GM12878 (cell line): ENCODE data around the gene HMGCLL1. TPM values are rescaled to one million over a fixed set of nuclear protein-coding genes. Genes with fewer than 3 reads are reported as not detected.

Experiments
- ATAC-seq: fragments of 200-7000 bp; cut with Tn5 transposase; 3 replicates; pipeline ENCODE4 v1.9.1; 2020; ENCODE audit warnings: mild to moderate bottlenecking, moderate library complexity
- BruUV-seq: library from RNA; stranded (reverse); fragments of 400-500 nt; replicated peaks from 2 replicates; lab custom pipeline; 2021; lab: Mats Ljungman, UMichigan
- CTCF ChIA-PET: fragments of 300-600 bp; sonication (Branson Sonifier 250); formaldehyde crosslinking; extraction: SDS; loops from one replicate; lab custom pipeline; 2021; ENCODE audit warnings: inconsistent platforms; lab: Yijun Ruan, JAX
- POLR2A ChIA-PET: fragments of 350-600 bp; formaldehyde crosslinking; extraction: SDS; loops from one replicate; lab custom pipeline; 2021; ENCODE audit warnings: inconsistent platforms; lab: Charles Lee
- RAD21 ChIA-PET: fragments of 300-600 bp; sonication (Branson Sonifier 250); formaldehyde crosslinking; loops from one replicate; lab custom pipeline; 2023; ENCODE audit warnings: antibody characterized with exemption; ENCODE audit not compliant: unreplicated experiment; lab: Charles Lee
- SMC1A ChIA-PET: fragments of 300-600 bp; sonication (Branson Sonifier 250); formaldehyde crosslinking; loops from one replicate; lab custom pipeline; 2023; ENCODE audit not compliant: unreplicated experiment, uncharacterized antibody; lab: Charles Lee
- DNase-seq: peaks from one replicate; pipeline ENCODE4 v3.0.0-alpha.2; 2011; ENCODE audit warnings: low read depth, low spot score
- FAIRE-seq: peaks from 3 replicates; lab custom pipeline; 2011; peaks lifted over from hg19 to GRCh38; lab: Jason Lieb, UNC
- H2AFZ ChIP-seq: 2 replicates; pipeline ENCODE4 v1.6.0; 2011; ENCODE audit warnings: low read depth, low read length, control low read depth; ENCODE audit not compliant: control insufficient read depth
- H3K27ac ChIP-seq: 2 replicates; pipeline ENCODE4 v1.5.1; 2011; ENCODE audit warnings: control low read depth; ENCODE audit not compliant: control insufficient read depth, insufficient read depth
- H3K27me3 ChIP-seq, 2 experiments: replicated peaks in 1 of 2; 2 replicates each; pipeline versions ENCODE4 v1.6.0 to v1.6.1; 2011; ENCODE audit warnings: low read length in 1 of 2; ENCODE audit not compliant: control insufficient read depth in 2 of 2, insufficient read depth in 2 of 2
- H3K36me3 ChIP-seq, 2 experiments: 2 replicates each; pipeline ENCODE4 v1.5.1; 2011; ENCODE audit warnings: low read length in 1 of 2; ENCODE audit not compliant: control insufficient read depth in 2 of 2, insufficient read depth in 2 of 2
- H3K4me1 ChIP-seq: 2 replicates; pipeline ENCODE4 v1.6.1; 2011; ENCODE audit warnings: mild to moderate bottlenecking, low read length, moderate library complexity, mixed read lengths; ENCODE audit not compliant: control insufficient read depth, insufficient read depth
- H3K4me2 ChIP-seq: 2 replicates; pipeline ENCODE4 v1.6.0; 2011; ENCODE audit warnings: control low read depth; ENCODE audit not compliant: control insufficient read depth, insufficient read depth
- H3K4me3 ChIP-seq: fragments of 200-600 bp; sonication (generic); 2 replicates; pipeline ENCODE4 v1.5.1; 2016
- H3K79me2 ChIP-seq: 2 replicates; pipeline ENCODE4 v1.6.0; 2011; ENCODE audit warnings: low read length; ENCODE audit not compliant: control insufficient read depth, insufficient read depth
- H3K9ac ChIP-seq: 2 replicates; pipeline ENCODE4 v1.8.0; 2011; ENCODE audit warnings: low read length, control low read depth, mixed read lengths; ENCODE audit not compliant: control insufficient read depth, insufficient read depth
- H3K9me3 ChIP-seq: replicated peaks from 3 replicates; pipeline ENCODE4 v1.5.1; 2011; ENCODE audit warnings: mild to moderate bottlenecking, low read length; ENCODE audit not compliant: control insufficient read depth, insufficient read depth
- H4K20me1 ChIP-seq: 2 replicates; pipeline ENCODE4 v1.6.0; 2011; ENCODE audit not compliant: control insufficient read depth, insufficient read depth
- CREM ChIP-seq: IDR thresholded peaks from 2 replicates; pipeline ENCODE4 v1.6.1; 2014; ENCODE audit warnings: antibody characterized with exemption, low read depth
- GABPA ChIP-seq: IDR thresholded peaks from 2 replicates; pipeline ENCODE4 v1.6.1; 2014; ENCODE audit warnings: antibody characterized with exemption, low read depth, mild to moderate bottlenecking, inconsistent platforms
- GATAD2B ChIP-seq: fragments of 450-650 bp; conservative IDR thresholded peaks from 2 replicates; pipeline ENCODE4 v1.6.1; 2017; ENCODE audit warnings: low read depth, mild to moderate bottlenecking, moderate library complexity
- MYC ChIP-seq: IDR thresholded peaks from 2 replicates; pipeline ENCODE4 v1.6.1; 2011; ENCODE audit warnings: mild to moderate bottlenecking, low read length, moderate library complexity, inconsistent platforms; ENCODE audit not compliant: insufficient read depth, insufficient replicate concordance, insufficient read length, severe bottlenecking
- NBN ChIP-seq: fragments of 450-650 bp; IDR thresholded peaks from 2 replicates; pipeline ENCODE4 v1.6.1; 2016
- TCF3 ChIP-seq: IDR thresholded peaks from 2 replicates; pipeline ENCODE4 v1.6.1; 2012; ENCODE audit warnings: low read depth, mild to moderate bottlenecking, low read length, borderline replicate concordance; ENCODE audit not compliant: insufficient read depth
- YBX1 ChIP-seq: fragments of 450-650 bp; IDR thresholded peaks from 2 replicates; pipeline ENCODE4 v1.6.1; 2016; ENCODE audit warnings: antibody characterized with exemption
- ZBED1 ChIP-seq: IDR thresholded peaks from 2 replicates; pipeline ENCODE4 v1.6.1; 2016; ENCODE audit warnings: borderline replicate concordance
- ZZZ3 ChIP-seq: IDR thresholded peaks from 2 replicates; pipeline ENCODE4 v1.6.1; 2011; ENCODE audit warnings: low read depth; ENCODE audit not compliant: control insufficient read depth, insufficient read length
- WGBS: methylation state at CpG from one replicate; pipeline ENCODE4 v1.1.6; 2016; ENCODE audit warnings: low lambda C conversion rate; ENCODE audit not compliant: insufficient replicate concordance, insufficient coverage; ENCODE audit errors: missing lambda C conversion rate; 5-methylcytosine and 5-hydroxymethylcytosine counted together
- in situ Hi-C: fragments of 300-500 bp; cut with MboI; formaldehyde crosslinking; loops from 9 replicates; pipeline ENCODE4 v1.14.3; 2018; ENCODE audit warnings: mixed read lengths
- intact Hi-C: fragments of 100-400 bp; cut with micrococcal nuclease; formaldehyde crosslinking; loops from one replicate; pipeline ENCODE4 v1.14.2; 2022; ENCODE audit not compliant: unreplicated experiment
- polyA plus RNA-seq, 11 experiments: library from polyadenylated mRNA; depleted of rRNA in 4 of 11; unstranded in 6 of 11; stranded (reverse) in 5 of 11; fragments of >200 nt; fragmentation: Nextera tagmentation in 4 of 11; fragmentation: Illumina TruSeq in 1 of 11; extraction: Ambion mirVana in 4 of 11; extraction: Trizol in 1 of 11; gene quantifications; 1 replicate in 1 of 11; 2 replicates in 10 of 11; pipeline versions ENCODE4 v1.2.1 to v1.2.3, GENCODE V29; 2011 to 2016; ENCODE audit warnings: inconsistent platforms in 2 of 11, missing spikeins in 2 of 11, low read depth in 1 of 11
- total RNA-seq, 4 experiments: library from RNA; depleted of rRNA in 3 of 4; stranded (reverse); fragments of >200 nt in 3 of 4; fragmentation: Illumina TruSeq in 1 of 4; extraction: Trizol in 1 of 4; gene quantifications; 2 replicates each; pipeline versions ENCODE4 v1.2.1 to v1.2.3, GENCODE V29; 2013 to 2021
- TF ChIP-seq, protein P1 (sequence below): IDR thresholded peaks from 2 replicates; pipeline ENCODE4 v1.6.1; 2011; ENCODE audit warnings: borderline replicate concordance, low read depth, mild to moderate bottlenecking, moderate library complexity, low read length; ENCODE audit not compliant: insufficient read depth, poor library complexity, severe bottlenecking
- TF ChIP-seq, protein P2 (sequence below), 3 experiments: IDR thresholded peaks in 2 of 3; conservative IDR thresholded peaks in 1 of 3; 2 replicates each; pipeline ENCODE4 v1.5.1; 2011; ENCODE audit warnings: low read depth in 3 of 3, low read length in 3 of 3, mild to moderate bottlenecking in 3 of 3, control low read depth in 2 of 3, moderate library complexity in 2 of 3, inconsistent platforms in 1 of 3, mixed read lengths in 1 of 3; ENCODE audit not compliant: control insufficient read depth in 2 of 3, insufficient read depth in 1 of 3; ENCODE audit errors: extremely low read depth in 1 of 3

HMGCLL1 gene
- total and polyA plus RNA-seq, 10 of the 15 experiments (the other 5 are each of a cell fraction or from before 2014, with no cell fraction given), result not detected

DNA sequence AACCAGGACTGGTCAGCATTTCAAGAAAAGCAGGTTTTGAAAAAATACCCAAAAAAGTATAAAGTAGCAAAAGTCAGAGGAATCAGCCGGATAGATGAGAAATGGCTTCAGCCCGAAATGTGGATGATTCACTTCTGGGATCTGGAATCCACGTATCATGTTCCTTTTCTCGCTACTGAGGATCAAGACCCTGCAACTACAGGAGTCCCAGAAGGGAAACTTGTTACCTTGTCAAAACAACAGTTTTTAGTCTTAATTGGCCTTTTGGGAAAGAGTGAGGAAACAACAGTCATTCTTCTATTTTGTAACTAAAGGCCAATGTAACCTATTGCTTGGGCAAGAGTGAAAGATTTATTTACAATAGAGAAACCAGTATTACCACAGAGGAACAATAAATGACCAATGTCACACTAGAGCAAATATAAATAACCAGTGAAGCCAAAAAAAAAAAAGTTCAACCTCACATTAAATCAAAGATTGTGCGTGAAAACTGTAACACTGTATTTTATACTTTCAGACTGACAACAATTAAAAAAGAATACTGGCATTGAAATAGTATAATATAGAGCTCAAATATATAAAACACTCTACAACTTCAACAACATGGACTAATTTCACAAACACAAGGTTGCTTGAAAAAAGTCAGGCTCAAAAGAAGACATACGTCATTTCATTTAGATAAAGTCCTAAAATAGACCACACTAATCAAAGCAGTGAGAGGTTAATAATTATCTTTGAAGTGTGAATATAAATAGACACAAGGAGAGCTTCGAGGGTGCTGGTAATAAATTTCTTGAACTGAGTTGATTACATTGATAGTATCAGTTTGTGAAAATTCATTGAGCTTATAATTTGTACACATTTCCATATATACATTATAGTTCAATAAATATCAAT lies 135.5 kb downstream of the HMGCLL1 start:
- no peak for ATAC-seq
- CTCF ChIA-PET, result interaction anchor here (0.6 to 1.5 kb wide), 4 partner anchors 12 to 446 kb away, joined by 3 to 4 read pairs (median 4); no protein-coding TSS in a partner anchor
- RAD21 ChIA-PET, result no interaction called here
- in situ Hi-C loops (no loop called here), intact Hi-C loops (no loop called here)
- SMC1A ChIA-PET, result interaction anchor here (3.2 kb wide), 1 partner anchor 13 kb away, joined by 10 read pairs; no protein-coding TSS in a partner anchor
- Histone ChIP-seq H3K27me3 (no peaks in the 10 kb centered on the region), H3K36me3 (no peaks in the 10 kb centered on the region), H3K4me2 (no peak overlapping the region), H3K79me2 (no peaks in the 10 kb centered on the region), H3K27ac (no peak overlapping the region), H3K4me1 (no peaks in the 10 kb centered on the region), H4K20me1 (no peaks in the 10 kb centered on the region), H3K9ac (no peak overlapping the region), H2AFZ (no peak overlapping the region), H3K9me3 (no peaks in the 10 kb centered on the region), H3K4me3 (no peak overlapping the region)
- TF ChIP-seq CREM, result no peak
- TF ChIP-seq NBN, result no peak
- TF ChIP-seq TCF3, result no peak
- POLR2A ChIA-PET, result no interaction called here
- no TSS peak for BruUV-seq
- WGBS, result 15% methylated on average over 7 of the region's 7 CpGs
- DNase-seq, result no peak
- no peak for FAIRE-seq

DNA sequence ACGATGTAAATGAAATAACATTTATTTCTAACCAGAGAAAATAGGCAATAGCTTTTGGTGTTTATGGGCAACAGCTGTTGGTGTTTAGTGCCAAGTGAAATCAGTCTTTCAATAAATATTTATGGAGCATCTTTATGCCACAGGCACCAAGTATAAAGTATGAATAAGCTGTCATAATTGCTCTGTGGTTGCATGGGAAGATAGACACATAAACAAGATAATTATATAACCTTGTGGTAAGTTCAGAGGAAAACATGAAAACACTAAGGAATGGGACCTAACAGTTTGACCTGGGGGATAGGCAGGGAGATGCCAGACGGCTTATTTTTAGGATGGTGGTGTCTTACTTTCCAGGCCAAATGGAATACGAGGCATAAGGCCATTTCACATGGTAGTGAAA lies 140.8 kb downstream of the HMGCLL1 start:
- no peak for DNase-seq
- Histone ChIP-seq H2AFZ (no peak overlapping the region), H3K9me3 (no peaks in the 10 kb centered on the region), H3K36me3 (no peaks in the 10 kb centered on the region), H3K4me3 (no peak overlapping the region), H3K4me1 (no peaks in the 10 kb centered on the region), H3K27ac (no peak overlapping the region), H3K4me2 (no peak overlapping the region), H3K79me2 (no peaks in the 10 kb centered on the region), H3K27me3 (no peaks in the 10 kb centered on the region), H3K9ac (no peak overlapping the region), H4K20me1 (no peaks in the 10 kb centered on the region)
- ChIA-PET CTCF (interaction anchor here (0.9 to 1.0 kb wide), 2 partner anchors 8 to 161 kb away, joined by 3 to 5 read pairs; no protein-coding TSS in a partner anchor), RAD21 (no interaction called here), SMC1A (no interaction called here), POLR2A (no interaction called here)
- no TSS peak for BruUV-seq
- 4% methylated on average over 3 of the region's 3 CpGs for WGBS
- FAIRE-seq, result no peak
- no peak for ATAC-seq
- intact Hi-C loops, result no loop called here
- in situ Hi-C loops, result no loop called here
- TF ChIP-seq, protein P1, sequence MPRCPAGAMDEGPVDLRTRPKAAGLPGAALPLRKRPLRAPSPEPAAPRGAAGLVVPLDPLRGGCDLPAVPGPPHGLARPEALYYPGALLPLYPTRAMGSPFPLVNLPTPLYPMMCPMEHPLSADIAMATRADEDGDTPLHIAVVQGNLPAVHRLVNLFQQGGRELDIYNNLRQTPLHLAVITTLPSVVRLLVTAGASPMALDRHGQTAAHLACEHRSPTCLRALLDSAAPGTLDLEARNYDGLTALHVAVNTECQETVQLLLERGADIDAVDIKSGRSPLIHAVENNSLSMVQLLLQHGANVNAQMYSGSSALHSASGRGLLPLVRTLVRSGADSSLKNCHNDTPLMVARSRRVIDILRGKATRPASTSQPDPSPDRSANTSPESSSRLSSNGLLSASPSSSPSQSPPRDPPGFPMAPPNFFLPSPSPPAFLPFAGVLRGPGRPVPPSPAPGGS, result no peak
- no peak for TF ChIP-seq ZBED1
- no peak for TF ChIP-seq MYC
- TF ChIP-seq ZZZ3, result no peak
- no peak for TF ChIP-seq GATAD2B
- TF ChIP-seq GABPA, result no peak
- TF ChIP-seq, protein P2, sequence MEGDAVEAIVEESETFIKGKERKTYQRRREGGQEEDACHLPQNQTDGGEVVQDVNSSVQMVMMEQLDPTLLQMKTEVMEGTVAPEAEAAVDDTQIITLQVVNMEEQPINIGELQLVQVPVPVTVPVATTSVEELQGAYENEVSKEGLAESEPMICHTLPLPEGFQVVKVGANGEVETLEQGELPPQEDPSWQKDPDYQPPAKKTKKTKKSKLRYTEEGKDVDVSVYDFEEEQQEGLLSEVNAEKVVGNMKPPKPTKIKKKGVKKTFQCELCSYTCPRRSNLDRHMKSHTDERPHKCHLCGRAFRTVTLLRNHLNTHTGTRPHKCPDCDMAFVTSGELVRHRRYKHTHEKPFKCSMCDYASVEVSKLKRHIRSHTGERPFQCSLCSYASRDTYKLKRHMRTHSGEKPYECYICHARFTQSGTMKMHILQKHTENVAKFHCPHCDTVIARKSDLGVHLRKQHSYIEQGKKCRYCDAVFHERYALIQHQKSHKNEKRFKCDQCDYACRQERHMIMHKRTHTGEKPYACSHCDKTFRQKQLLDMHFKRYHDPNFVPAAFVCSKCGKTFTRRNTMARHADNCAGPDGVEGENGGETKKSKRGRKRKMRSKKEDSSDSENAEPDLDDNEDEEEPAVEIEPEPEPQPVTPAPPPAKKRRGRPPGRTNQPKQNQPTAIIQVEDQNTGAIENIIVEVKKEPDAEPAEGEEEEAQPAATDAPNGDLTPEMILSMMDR (IDR thresholded peaks at IDR 0.05 in 2 of 3, conservative IDR thresholded peaks at IDR 0.05 in 1 of 3; ENCODE audit: control insufficient read depth in 2 of 3, extremely low read depth in 1 of 3, insufficient read depth in 1 of 3, low read depth in 3 of 3, low read length in 3 of 3), result no peak
- no peak for TF ChIP-seq YBX1
